Measurements from ENCODE around the gene MYO1G. TPM values are rescaled to one million over a fixed set of nuclear protein-coding genes. Genes with fewer than 3 reads are reported as not detected.

Gene MYO1G
- polyA plus RNA-seq, 2 of the 4 experiments (the other 2 are of a cell fraction), result 0.06 TPM; not detected in 1

- FAIRE-seq, result no peak
- Histone ChIP-seq H3K9me3 (no peaks in the 10 kb centered on the region), H3K4me2 (no peak overlapping the region), H3K4me3 (no peak overlapping the region), H3K4me1 (peaks cover 23% of the 10 kb centered on the region), H3K27ac (no peak overlapping the region)
- no peak for DNase-seq (ENCODE audit: low read depth in 1 of 2, low spot score in 1 of 2)
- ATAC-seq, result no peak
- WGBS (ENCODE audit: missing lambda C conversion rate), result 91% methylated on average over 3 of the region's 3 CpGs
- CTCF ChIA-PET, result interaction anchor here (0.5 to 1.6 kb wide), 4 partner anchors 10 to 147 kb away, joined by 3 to 6 read pairs (median 4); no protein-coding TSS in a partner anchor
- no peak for TF ChIP-seq RNF2 (IDR thresholded peaks at IDR 0.05; ENCODE audit: borderline replicate concordance, low read depth)
- POLR2A ChIA-PET, result interaction anchor here (0.8 to 2.2 kb wide), 2 partner anchors 10 to 105 kb away, joined by 3 to 8 read pairs; partner anchors contain the start of gene CCM2
Measured at GRCh38 chr7:44989132-44989531, 10.3 kb upstream of the MYO1G start.

GRCh38 chr7:44988701-44989100 is 9.9 kb upstream of the MYO1G start:
- 88% methylated on average over 4 of the region's 4 CpGs for WGBS (ENCODE audit: missing lambda C conversion rate)
- Histone ChIP-seq H3K27ac (no peak overlapping the region), H3K4me1 (peaks cover 27% of the 10 kb centered on the region), H3K4me2 (no peak overlapping the region), H3K9me3 (no peaks in the 10 kb centered on the region), H3K4me3 (no peak overlapping the region)
- DNase-seq (ENCODE audit: low read depth in 1 of 2, low spot score in 1 of 2), result no peak
- ATAC-seq, result no peak
- CTCF ChIA-PET, result interaction anchor here (1.0 to 1.6 kb wide), 4 partner anchors 10 to 147 kb away, joined by 3 to 6 read pairs (median 4); no protein-coding TSS in a partner anchor
- TF ChIP-seq RARB (CRISPR knock-in tag; IDR thresholded peaks at IDR 0.05) (no peak), EHF (CRISPR knock-in tag; IDR thresholded peaks at IDR 0.05) (no peak), NPAS2 (CRISPR knock-in tag; IDR thresholded peaks at IDR 0.05; ENCODE audit: borderline replicate concordance) (no peak), MAX (IDR thresholded peaks at IDR 0.05) (no peak)
- FAIRE-seq, result no peak
- POLR2A ChIA-PET, result interaction anchor here (2.2 kb wide), 1 partner anchor 11 kb away, joined by 8 read pairs; the partner anchor contains the start of gene CCM2

GRCh38 chr7:44987996-44988395 is 9.2 kb upstream of the MYO1G start:
- DNase-seq (ENCODE audit: low read depth in 1 of 2, low spot score in 1 of 2) (no peak), ATAC-seq (no peak), FAIRE-seq (no peak)
- H3K9me3 ChIP-seq, result no peaks in the 10 kb centered on the region
- no peak overlapping the region for H3K27ac ChIP-seq
- TF ChIP-seq KDM1A (IDR thresholded peaks at IDR 0.05; ENCODE audit: low read depth), result no peak
- no peak overlapping the region for H3K4me3 ChIP-seq
- H3K4me1 ChIP-seq, result peaks cover 29% of the 10 kb centered on the region
- H3K4me2 ChIP-seq, result peak overlapping the region; percentile 84; the same call in 2 of the 3 replicates
- WGBS (ENCODE audit: missing lambda C conversion rate), result 94% methylated on average over 10 of the region's 10 CpGs
- POLR2A ChIA-PET, result interaction anchor here (1.1 kb wide), 1 partner anchor 124 kb away, joined by 4 read pairs; the partner anchor contains the start of gene TBRG4
- CTCF ChIA-PET, result interaction anchor here (0.7 to 1.1 kb wide), 2 partner anchors 131 to 259 kb away, joined by 3 read pairs; no protein-coding TSS in a partner anchor

- TF ChIP-seq NR3C1 (IDR thresholded peaks at IDR 0.05) (no peak), RNF2 (IDR thresholded peaks at IDR 0.05; ENCODE audit: borderline replicate concordance, low read depth) (no peak), CTCF (IDR thresholded peaks at IDR 0.05) (no peak)
- POLR2A ChIA-PET, result interaction anchor here (1.1 kb wide), 1 partner anchor 124 kb away, joined by 4 read pairs; the partner anchor contains the start of gene TBRG4
- Histone ChIP-seq H3K4me3 (peak overlapping the region; percentile 64; the same call in 2 of the 3 replicates), H3K27ac (peak overlapping the region; percentile 88 to 95; a peak in 5 of 6 replicates), H3K4me1 (peaks cover 29% of the 10 kb centered on the region), H3K9me3 (no peaks in the 10 kb centered on the region), H3K4me2 (peak overlapping the region; percentile 84)
- CTCF ChIA-PET, result interaction anchor here (0.9 kb wide), 1 partner anchor 9 kb away, joined by 3 read pairs; no protein-coding TSS in a partner anchor
- DNase-seq (ENCODE audit: low read depth in 1 of 2, low spot score in 1 of 2) (no peak), FAIRE-seq (no peak), ATAC-seq (no peak)
- WGBS (ENCODE audit: missing lambda C conversion rate), result 93% methylated on average over 7 of the region's 7 CpGs
Measured at GRCh38 chr7:44987457-44987856, 8.6 kb upstream of the MYO1G start.

- CTCF ChIA-PET, result interaction anchor here (1.1 kb wide), 1 partner anchor 129 kb away, joined by 4 read pairs; no protein-coding TSS in a partner anchor
- no peaks in the 10 kb centered on the region for H3K9me3 ChIP-seq
- H3K4me3 ChIP-seq, result peak overlapping the region; percentile 64
- WGBS (ENCODE audit: missing lambda C conversion rate), result under 1% methylated on average over 61 of the region's 68 CpGs
- POLR2A ChIA-PET, result interaction anchor here (0.7 to 2.0 kb wide), 6 partner anchors 8 to 125 kb away, joined by 3 to 12 read pairs (median 4); partner anchors contain the start of genes CCM2, PURB and TBRG4
- no peak for FAIRE-seq
- peak overlapping the region; percentile 88 to 95 for H3K27ac ChIP-seq
- H3K4me1 ChIP-seq, result peaks cover 29% of the 10 kb centered on the region
- DNase-seq (ENCODE audit: low read depth in 1 of 2, low spot score in 1 of 2), result peak; percentile 68 to 95
- H3K4me2 ChIP-seq, result peak overlapping the region; percentile 93
- peak; percentile 96 for ATAC-seq
- TF ChIP-seq E2F6 (IDR thresholded peaks at IDR 0.05; ENCODE audit: borderline replicate concordance, low read depth) (peak; percentile 74), POLR2A (IDR thresholded peaks at IDR 0.05; ENCODE audit: low read length) (peak; percentile 99), HEYL (CRISPR knock-in tag; IDR thresholded peaks at IDR 0.05) (no peak), ELK1 (IDR thresholded peaks at IDR 0.05; ENCODE audit: low read depth, low read length) (no peak), MAX (IDR thresholded peaks at IDR 0.05) (peak; percentile 100), TP53 (CRISPR knock-in tag; IDR thresholded peaks at IDR 0.05) (no peak; the same call in 1 of the 2 replicates), NFE2L2 (conservative IDR thresholded peaks at IDR 0.05; ENCODE audit: low read length) (no peak), MAZ (IDR thresholded peaks at IDR 0.05; ENCODE audit: borderline replicate concordance, low read depth, low read length) (peak; percentile 42; the same call in 1 of the 2 replicates), JUN (IDR thresholded peaks at IDR 0.05) (peak; percentile 94 to 98), SMC3 (IDR thresholded peaks at IDR 0.05) (no peak; the same call in 2 of the 3 replicates), POLR2AphosphoS2 (conservative IDR thresholded peaks at IDR 0.05; ENCODE audit: low read length) (no peak; the same call in 1 of the 2 replicates), RARB (CRISPR knock-in tag; IDR thresholded peaks at IDR 0.05) (no peak), HES2 (IDR thresholded peaks at IDR 0.05) (no peak), EHF (CRISPR knock-in tag; IDR thresholded peaks at IDR 0.05) (peak; percentile 49; the same call in 1 of the 2 replicates)
Measured at GRCh38 chr7:44986218-44987053, 7.6 kb upstream of the MYO1G start.

All from A549 (cell line).